COR-L47 (cell line): ENCODE measurements around the gene ELOVL5.

ENCODE experiments used
- DNase-seq: peaks from one replicate; lab custom pipeline; 2025; lab: John Stamatoyannopoulos, UW

Gene ELOVL5

DNA sequence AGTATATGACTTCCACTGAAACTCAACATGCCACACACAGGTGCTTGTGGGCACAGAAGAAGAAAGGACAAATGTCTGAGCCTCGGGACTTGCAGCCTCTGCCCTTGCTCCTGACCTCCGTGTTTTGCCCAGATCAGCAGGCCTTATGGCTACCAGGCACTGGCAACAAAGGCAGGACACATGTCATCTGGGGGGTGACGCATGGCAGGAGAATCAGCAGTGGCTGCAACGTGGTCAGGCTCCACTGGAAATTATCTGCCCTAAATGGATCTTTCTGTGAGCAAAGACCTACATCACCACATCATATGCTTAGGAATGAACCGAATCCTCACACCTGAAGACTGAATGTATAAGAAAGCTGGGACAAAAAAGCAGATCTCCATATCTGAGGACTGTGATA lies 78.9 kb downstream of the ELOVL5 start:
- no peak for DNase-seq

DNA sequence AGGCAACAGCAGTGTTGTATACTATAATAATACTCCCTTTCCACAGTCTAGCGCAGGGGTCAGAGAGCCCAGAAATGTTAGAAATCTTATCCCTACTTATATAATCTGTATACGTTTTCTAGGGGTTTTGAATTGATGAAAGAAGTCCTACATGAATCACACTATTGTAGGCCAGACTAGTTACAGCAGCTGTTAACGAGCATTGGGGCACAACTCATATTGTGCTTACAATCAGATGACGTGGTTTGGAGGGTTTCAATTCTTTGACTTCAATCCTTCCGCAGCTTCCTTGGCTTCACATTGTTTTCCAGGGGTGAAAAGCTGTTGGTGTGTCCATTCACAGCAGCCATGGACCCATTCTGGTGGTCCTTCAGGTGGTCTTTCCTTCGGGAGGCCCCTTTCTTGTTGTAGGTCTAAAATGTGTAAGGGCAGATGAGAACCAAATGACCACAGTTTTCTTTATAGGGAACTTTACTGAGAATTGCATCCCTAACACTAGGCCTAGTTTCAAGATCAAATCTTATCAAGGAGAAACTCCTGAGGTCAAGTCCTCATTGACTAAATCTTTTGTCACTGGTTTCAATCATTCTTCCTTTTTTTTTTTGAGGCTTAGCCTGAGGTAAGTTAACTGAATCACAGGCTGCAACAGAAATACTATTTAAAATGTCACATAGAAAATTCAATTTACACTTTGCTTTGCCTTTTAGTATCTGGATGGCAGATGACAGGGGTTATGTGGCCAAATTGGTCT lies 79.7 kb downstream of the ELOVL5 start:
- DNase-seq: no peak

DNA sequence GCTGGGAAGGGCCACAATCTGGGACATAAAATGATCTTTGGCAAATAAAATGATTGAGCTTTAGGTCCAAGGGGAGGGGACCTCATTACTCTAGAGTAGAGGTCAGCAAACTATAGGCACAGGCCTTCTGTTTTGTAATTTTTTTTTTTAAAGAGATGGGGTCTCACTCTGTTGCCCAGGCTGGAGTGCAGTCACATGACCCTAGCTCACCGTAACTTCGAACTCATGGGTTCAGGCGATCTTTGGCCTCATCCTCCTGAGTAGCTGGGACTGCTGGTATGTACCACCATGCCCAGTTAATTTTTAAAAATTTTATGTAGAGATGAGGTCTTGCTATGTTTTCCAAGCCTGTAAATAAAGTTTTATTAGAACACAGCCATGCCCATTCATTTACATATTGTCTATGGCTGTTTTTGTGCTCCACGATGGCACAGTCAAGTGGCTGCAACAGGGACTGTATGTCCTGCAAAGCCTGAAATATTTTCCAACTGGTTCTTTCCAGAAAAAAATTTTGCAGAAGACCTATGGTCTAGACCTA lies 82.1 kb downstream of the ELOVL5 start:
- DNase-seq: no peak

DNA sequence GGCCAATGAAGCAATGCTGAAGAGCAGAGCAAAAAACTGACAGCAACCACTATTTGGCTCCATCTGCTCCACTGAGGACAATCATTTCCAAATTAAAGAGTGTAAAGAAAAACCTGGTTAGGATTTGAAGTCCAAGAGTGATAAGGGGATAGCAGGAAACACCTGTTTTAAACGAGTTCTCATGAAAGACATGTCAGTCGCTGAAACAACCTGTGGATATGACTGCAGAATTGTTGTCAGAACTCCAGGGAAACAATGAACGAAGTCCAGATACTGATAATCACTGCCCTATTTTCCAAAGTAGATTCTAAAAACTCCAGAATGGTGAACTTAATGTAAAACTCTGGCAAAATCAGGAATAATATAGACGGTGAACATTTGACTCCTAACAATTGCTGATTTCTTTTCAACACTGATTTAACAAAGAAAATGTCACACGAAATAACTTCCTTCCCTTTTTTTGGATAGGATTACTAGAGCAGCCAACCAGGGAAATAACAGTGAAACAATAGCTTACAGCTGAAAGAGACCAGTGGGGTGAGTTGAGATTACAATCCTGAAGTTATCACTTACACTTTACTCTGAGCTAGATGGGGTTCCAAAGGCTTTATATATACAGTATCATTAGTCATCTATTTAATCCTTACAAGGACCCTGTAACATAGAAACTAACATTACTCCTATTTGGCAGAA lies 83.7 kb downstream of the ELOVL5 start:
- no peak for DNase-seq

DNA sequence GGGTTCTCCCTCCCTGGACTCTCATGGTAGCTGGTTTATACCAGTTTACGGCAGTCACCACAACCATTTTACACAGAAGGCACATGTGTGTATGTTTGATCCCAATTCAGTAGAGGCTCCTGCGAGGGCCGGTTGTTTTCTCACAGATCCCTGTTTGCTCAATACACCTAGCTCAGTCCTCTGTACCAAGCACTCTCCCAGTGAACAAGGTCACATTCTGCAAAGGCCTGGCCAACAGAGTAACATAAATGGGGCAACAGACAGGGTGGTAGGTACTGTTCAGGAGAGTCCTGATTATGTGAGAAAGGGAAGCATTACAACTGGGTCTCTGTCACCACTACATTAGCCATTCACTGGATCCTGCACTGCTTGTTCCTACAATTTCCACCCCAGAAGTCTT lies 84.4 kb downstream of the ELOVL5 start:
- DNase-seq: no peak

DNA sequence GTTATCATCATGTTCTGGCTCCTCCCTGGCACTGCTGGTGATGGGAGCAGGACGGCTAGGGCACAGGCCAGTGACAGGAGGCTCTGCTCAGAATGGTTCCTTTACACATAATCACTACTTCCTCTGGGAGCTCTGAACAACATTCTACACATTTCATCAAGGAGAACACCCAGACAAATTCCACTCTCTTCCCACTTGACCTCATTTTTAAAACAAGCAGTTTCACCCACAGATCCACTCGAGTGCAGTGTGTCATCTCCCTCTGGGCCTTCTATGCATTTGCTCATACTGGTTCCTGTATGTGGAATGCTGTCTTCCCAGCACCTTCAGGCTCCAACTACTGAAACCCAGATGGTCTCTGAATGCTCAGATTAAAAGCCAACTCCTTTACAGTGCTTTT lies 84.8 kb downstream of the ELOVL5 start:
- no peak for DNase-seq

DNA sequence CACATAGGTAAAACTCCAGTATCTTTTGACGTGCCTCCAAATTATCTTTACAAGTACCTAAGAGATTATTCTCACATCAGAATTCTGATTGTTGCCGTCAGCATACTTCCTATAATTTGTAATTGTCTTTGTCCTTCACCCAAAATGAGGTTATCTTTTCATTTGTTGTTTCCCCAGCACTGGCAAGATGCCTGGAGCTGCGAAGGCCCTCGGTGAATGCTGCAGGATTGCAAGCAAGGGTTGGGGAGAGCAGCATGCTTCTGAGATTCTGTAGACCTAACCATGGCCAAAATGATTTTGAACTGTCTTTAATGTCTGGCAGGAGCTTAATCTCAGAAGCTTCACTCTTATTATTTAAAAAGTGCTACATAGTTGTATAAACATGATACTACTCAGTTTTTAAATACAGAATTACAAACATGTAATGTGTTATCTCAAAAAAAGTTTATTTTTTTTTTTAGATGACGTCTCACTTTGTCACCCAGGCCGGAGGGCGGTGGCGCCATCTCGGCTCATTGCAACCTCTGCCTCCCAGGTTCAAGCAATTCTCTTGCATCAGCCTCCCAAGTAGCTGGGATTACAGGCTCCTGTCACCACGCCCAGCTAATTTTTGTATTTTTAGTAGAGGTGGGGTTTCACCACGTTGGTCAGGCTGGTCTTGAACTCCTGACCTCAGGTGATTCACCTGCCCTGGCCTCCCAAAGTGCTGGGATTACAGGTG lies 88.7 kb downstream of the ELOVL5 start:
- DNase-seq: no peak

DNA sequence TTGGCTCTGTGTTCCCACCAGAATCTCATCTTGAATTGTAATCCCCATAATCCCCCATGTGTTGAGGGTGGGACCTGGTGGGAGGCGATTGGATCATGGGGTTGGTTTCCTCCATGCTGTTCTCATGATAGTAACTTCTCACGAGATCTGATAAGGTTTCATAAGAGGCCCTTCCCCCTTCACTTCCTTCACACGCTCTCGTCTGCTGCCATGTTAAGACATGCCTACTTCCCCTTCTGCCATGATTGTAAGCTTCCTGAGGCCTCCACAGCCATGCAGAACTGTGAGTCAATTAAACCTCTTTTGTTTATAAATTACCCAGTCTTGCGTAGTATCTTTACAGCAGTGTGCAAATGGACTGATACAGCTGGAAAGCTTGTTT lies 90.0 kb downstream of the ELOVL5 start:
- DNase-seq: no peak

DNA sequence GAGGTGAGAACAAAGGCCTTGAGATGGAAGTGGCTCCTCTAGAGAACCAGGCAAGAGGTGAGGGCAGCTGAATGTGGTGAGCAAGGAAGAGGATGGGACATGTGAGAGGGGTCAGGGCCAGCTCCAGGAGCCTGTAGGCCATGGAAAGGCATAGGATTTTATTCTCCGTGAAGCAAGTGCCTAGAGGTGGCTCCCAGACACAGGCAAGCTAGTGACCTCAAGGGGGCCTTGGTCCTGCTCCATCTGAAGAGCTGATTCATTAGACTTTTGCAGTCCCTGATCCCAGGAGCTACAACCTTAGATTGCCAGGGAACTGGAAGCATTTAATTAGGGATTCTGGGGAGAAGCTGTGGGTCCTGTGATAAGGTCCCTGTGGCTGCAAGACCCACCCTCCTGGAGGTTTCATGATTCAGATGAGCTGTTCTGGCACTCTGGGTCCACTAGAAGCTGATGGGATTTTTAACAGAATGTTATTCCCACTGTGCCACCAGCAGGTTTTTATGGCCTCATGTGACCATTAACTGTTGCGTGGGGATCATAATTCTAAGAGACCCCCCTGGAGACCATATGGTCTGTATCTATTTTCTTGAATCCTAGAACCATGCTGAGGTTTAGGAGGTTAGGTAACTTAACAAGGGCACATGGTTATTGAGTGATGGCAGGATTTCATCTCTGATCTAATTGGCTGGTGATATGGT lies 90.5 kb downstream of the ELOVL5 start:
- DNase-seq: no peak

DNA sequence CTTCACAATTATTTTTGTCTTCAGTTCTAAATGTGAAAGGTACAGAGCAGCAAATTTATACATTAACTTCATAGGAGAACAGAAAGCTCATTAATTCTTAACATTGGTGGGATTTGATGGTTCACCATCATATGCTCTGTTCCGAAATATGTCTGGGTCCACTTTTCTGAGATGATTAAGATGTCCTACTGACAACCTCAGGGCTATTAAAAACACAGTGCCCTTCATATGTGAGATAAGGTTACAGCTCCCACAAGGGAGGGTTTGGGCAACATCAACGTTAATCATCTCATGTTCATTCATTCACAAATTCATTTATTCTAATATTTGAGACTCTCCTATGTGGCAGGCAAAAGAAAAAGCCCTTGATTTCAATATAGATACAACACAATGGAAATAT lies 91.2 kb downstream of the ELOVL5 start:
- DNase-seq: no peak

DNA sequence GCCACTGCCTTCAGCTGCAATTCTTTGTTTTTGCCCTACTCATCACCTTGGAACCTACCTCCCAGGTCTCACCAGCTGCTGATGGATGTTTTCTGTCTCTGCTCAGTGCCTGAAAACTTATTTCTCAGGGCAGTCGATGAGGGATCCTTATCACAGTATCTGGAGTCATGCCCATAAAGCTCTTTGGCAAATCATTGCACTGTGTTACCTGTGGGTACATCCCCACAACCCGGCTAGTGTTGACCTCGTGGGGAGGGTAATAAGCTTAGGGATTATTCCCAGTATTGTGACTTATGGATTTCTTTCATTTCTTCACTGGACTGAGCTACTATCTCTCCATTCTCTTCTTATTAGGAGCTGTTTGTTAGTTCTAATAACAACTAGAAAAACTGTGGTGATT lies 91.7 kb downstream of the ELOVL5 start:
- no peak for DNase-seq

DNA sequence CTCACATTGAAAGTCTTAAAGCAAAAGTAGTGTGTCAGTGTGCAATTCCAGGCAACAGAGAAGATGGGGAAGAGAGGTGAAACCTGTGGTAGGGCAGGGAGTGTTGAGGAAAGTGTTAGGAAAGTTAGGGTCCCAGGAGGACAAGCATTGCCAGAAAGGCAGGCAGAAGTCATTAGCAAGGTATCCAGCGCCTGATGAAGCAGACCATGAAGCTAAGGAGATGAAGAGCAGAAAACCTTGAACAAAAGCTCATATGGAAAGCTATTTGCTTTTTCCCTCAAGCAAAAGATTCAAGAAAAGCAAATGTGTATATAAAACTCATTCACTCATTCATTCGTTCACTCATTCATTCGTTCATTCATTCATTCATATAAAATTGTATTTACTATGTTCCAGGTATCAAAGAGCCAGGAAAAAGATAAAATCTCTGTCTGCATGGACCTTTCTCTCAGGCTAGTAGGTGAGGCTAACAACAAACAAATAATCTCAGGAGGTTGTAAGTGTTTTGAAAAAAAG lies 96.5 kb downstream of the ELOVL5 start:
- no peak for DNase-seq

DNA sequence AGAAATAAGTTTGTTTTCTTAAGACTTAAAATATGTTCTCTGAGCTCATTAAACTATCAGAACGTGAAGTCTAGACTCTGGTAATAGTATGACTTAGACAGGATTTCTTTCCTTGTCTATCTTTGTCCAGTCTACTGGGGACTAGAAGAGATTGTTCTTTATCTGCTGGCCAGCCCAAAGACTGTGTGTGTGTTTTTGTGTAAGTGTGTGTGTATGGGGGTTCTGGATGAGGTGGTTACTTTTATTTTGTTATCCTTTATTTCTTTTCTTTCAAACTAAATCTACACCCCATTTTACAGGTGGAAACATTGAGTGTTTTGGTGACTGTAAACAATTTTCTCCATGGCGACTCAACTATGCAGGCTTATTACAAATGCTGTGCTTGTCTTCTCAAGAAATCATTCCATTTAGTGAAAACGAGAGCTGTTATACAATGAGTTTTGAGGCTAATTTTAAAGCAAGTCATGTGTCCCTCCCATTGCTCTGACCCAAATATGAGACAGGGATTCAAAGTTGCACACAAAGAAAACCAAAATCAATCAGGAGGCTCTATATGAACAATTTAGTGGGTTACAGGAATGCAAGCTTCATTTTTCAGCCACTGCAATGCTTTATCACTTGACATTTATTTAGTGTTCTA lies 97.6 kb downstream of the ELOVL5 start:
- no peak for DNase-seq

DNA sequence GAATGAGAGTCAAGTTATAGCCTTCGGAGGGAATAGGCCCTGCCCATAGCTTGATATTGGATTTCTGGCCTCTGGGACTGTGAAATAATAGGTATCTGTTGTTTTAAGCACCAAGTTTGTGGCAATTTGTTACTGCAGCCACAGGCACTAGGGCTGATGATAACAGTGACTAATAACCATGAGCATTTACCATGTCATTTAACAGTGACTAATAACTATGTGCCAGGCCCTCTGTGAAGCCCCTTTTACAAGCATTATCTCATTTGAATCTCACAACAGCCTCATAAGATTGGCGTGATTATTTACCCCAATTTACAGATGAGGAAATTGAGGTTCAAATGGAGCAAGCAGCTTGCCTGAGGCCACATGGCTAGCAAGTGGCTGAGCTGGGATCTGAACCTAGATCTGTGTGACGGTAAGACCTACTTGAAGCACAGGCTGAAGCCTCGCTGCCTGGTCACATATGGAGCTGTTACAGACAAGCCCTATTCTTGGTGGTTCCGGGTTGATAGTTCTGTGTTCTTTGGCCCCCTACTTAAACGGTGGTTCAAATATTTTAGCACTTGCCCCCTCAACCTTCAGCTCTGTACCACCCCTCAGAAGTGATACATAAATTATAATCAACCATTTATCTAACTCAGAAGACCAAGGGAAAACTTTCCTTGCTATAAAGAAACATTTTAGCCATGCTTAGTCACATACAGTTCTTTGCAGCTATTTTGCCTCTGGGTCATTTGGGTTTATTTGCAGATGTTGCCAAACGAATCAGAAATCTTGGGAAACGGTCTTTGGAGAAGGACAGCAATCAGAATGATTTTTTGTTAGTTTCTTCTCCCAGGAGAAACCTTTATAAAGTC lies 98.3 kb downstream of the ELOVL5 start:
- no peak for DNase-seq

DNA sequence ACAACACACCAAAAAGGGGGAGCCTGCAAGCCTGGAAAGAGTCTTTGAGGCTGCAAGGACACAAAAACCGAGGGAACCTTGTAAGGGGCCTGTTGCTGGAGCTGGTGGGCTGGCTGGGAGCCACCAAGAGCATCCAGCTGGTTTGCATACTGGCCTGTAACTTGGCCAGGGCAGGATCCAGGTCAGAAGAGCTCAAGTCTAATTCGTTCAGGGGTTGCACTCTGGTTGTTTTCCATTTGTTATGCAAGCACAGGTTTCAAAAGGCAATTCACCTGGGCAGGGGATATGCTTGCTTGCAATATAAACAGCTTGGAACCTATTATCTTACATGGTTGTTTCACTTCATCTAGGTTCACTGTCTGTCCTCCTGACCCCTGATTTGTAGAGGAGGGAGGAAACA lies 101.8 kb downstream of the ELOVL5 start:
- no peak for DNase-seq

DNA sequence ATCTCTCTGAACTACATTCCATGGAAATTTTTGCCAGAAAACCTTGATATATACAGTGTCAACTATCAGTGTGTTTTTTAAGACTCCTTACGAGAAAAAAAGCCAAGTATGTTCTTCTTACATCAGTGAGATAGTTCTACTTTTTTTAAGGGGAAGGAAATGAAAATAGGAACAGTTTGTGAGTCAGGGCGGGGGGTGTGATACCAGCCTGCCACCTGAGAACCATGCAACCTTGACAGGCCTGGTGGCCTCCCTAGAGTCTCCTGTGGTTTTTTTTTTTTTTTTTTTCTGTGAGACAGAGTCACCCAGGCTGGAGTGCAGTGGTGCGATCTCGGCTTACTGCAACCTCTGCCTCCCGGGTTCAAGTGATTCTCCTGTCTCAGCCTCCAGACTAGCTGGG lies 103.8 kb downstream of the ELOVL5 start:
- DNase-seq: no peak

DNA sequence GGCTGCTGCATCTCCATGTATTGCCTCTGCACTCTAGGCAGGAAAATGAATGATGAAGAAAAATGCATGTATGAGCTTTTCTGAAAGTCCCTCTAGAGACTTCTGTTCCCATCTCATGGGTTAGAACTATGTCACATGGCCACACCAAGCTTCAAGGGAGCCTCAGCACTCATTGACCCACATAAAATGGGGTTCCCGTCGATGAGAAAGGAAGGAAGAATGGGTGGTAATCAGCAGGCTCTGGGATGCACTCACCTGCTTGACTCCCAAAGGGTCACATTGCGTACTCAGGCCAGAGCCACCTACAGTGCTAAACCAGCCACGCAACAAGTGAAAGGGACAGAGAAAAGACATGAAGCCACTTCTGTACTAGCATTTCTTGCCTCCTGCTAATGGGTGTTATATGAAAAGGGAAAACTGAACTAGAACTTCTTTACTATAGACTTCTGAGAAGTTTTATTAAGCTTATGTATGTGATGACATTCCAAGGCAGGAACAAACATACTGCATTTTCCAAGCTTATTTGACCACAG lies 104.3 kb downstream of the ELOVL5 start:
- no peak for DNase-seq

DNA sequence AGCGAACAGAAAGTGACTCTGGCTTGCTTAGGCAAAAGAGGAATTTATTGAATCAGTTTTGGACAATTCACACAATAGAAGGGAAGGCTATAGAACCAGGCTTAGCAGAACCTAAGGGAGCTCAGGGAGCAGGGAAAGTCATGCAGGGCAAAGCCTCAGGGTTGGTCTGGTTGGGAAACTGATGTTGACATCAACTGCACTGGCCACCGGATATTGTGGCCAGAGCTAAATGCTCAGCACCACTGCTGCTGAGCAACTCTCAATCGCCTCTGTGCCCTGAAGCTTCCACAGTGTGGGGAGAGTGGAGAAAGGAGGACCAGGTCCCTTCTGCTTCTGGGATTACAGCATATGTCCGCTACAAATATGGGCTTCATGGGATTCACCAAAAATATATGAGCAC lies 106.8 kb downstream of the ELOVL5 start:
- DNase-seq: no peak

DNA sequence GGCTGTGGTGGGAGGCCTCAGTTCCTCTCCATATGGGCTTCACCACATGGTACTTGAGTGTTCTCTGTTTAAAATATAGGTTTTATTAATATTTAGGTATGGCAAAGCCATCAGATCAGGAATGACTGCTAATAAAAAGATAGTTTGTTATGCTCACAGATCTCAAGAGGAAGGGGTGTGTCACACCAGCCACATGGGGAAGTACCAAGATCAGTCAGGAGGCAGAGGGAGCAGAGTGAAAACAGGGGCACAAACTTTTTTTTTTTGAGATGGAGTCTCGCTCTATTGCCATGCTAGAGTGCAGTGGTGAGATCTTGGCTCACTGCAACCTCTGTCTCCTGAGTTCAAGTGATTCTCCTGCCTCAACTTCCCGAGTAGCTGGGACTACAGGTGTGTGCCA lies 108.0 kb downstream of the ELOVL5 start:
- DNase-seq: no peak

DNA sequence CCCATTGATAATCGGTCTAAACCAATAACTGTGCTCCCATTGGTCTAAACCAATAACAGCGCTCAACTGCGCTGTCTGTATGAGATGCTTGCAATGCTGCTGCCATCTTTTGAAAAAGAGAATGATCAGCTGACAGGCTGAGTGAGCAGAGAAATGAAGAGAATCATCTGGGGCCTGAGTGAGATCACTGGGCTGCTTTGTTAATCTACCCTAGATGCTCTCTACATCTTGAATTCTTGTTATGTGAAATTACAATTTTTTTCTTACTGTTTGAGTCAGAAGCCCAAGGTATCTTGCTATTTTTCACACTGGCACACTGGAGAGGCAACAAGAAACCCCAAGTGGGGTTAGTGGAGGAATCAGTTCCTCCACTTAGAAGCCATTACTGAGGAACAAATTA lies 108.6 kb downstream of the ELOVL5 start:
- no peak for DNase-seq
